HUDEP-2 (cell line): Measurements from ENCODE around the gene TRIM17.

ENCODE experiments used
- DNase-seq, 76 experiments: peaks; one replicate each; lab custom pipeline; 2025; ENCODE audit not compliant: unreplicated experiment in 76 of 76; lab: John Stamatoyannopoulos, UW

TRIM17 gene

DNA sequence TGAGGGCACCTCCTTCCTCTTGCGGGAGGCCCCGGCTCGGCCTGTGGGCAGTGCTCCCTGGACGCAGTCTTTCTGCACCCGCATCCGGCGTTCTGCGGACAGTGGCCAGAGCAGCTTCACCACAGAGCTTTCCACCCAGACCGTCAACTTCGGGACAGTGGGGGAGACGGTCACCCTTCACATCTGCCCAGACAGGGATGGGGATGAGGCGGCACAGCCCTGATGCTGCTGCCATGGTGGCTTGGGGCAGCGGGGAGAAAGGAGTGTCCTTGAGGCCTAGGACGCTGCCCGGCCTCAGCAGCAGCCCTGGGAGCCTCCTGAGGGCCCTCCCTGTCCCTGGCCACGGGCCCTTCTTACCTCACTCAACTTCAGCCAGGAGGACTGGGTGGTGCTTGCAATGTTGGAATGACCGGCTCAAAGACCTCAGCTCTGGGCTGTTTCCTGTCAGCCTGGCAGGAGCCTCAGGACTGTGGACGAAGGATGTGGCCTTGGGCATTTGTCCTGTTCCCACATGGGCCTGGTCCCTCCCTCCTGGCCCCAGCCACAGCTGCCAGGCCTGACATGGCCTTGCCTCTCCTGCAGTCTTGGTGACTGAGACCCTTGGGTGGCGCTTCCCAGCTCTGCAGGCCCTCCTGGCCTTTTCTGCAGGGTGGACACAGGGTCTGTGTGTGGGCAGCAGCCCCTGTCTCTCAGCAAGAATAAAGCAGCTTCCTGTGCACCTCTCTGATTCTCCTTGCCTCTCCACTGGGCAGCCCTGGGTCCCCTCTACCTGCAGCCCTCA lies 55.9 kb downstream of the TRIM17 start:
- DNase-seq = no peak

DNA sequence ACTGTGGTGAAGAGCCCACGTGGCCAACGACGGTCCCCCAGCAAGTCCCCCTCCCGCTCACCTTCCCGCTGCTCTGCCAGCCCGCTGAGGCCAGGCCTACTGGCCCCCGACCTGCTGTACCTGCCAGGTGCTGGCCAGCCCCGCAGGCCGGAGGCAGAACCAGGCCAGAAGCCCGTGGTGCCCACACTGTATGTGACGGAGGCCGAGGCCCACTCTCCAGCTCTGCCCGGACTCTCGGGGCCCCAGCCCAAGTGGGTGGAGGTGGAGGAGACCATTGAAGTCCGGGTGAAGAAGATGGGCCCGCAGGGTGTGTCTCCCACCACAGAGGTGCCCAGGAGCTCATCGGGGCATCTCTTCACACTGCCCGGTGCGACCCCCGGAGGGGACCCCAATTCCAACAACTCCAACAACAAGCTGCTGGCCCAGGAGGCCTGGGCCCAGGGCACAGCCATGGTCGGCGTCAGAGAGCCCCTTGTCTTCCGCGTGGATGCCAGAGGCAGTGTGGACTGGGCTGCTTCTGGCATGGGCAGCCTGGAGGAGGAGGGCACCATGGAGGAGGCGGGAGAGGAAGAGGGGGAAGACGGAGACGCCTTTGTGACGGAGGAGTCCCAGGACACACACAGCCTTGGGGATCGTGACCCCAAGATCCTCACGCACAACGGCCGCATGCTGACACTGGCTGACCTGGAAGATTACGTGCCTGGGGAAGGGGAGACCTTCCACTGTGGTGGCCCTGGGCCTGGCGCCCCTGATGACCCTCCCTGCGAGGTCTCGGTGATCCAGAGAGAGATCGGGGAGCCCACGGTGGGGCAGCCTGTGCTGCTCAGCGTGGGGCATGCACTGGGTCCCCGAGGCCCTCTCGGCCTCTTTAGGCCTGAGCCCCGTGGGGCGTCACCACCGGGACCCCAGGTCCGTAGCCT lies 56.8 kb downstream of the TRIM17 start:
- no peak for DNase-seq

DNA sequence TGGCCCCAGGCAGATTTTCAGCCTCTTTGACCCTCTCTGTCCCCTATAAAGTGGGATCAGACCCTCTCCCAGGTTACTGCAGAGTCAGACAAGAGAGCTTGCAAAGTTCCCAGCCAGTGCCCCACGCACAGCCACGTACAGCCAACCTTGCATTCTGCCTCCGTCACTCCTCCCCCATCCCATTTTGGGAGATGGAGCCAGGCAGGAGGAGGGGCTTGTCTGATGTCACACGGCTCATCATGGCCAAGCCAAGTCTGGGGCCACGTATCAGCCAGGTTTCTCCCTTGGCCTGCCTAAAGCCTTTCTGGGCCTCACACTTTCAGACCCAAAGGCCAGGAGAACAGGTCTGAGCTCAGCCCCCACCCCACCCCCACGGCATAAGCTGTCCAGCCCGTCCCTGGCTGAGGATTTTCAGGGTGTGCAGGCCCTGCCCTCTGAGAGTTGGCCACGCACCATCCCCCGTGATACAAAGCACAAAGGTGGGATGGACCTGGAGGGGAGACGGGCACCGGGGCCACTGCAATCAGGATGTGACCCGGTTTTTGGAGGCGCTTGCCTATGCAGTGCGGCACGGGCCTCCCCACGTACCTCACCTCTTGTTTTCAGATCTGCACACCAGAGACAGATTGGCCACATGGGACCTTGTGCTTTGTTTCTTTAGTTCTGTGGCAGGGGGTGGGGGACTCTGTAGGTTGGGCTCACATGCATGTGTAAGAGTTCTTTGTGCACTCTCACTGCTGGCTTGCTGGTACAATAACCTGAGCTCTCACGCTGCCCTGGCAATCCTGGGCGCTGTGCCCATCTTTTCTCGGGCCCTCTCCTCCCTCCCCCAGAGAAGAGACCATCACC lies 57.7 kb downstream of the TRIM17 start:
- DNase-seq = no peak

DNA sequence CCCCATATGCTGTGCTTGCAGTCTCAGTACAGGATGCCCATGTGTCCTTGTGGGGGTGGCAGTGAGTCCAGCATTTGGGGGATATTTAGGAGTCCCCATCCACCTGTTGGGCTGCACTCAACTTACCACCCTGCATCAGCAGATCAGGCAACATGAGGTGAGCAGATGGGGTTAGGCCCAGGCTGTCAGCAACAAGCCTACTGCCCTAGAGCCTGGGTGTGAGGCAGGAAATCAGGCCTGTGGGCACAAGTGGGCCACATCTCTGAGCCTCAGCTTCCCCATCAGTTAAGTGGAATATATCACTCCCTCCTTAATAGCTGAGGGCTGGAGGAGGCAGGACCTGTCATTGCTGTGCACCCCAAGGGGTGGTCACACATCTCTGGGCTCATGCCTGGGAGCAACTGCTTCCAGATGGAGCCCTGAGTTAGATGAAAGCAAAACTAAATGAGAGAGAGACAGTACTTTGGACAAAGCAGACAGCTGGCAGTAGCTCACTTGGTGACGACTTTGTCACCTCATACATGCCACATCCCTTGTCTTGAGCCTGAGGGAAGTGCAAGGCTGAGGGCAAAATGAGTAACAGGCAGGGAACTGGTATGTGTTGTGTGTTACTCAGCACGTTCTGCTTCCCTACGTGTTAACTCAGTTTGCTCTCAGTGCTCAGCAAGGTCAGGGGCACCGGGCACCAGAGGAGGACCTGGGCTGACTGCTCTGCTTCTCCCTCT lies 58.5 kb downstream of the TRIM17 start:
- DNase-seq = no peak
